Hepatic stellate cell (primary cell): ENCODE results near the gene LGI4.
"Not testable (repeated sequence)": the region's sequence is repeated elsewhere in the genome, so short reads cannot be mapped to it uniquely, and the experiment has no call there.

ENCODE experiments used
- DNase-seq: peaks from one replicate; pipeline ENCODE4 v3.0.0; 2011; ENCODE audit warnings: low spot score

Gene LGI4

DNA sequence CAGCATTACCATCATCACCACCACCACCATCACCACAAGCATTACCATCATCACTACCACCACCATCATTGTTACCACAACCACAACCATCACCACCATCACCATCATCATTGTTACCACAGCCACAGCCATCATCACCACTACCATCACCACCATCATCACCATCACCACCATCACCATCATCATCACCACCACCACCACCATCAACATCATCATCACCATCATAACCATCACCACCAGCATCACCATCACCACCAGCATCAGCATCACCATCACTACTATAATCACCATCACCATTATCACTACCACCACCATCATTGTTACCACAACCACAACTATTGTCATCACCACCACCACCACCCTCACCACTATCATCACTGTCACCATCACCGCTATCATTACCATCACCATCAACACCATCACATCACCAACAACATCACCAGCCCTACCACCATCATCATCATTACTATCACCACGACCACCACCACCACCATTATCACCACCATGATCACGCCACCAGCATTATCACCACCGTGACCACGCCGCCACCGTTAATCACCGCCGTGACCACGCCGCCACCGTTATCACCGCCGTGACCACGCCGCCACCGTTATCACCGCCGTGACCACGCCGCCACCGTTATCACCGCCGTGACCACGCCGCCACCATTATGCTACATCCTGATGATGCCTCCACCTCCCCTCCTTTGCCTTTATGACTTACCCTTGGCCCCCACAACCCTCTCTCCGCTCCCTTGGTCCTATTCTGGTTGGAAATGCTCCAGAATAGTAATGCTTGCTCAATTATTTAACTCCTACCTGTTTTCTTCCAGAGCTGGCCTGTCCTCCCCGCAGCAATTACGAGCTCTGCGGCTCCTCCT lies 29.2 kb downstream of the LGI4 start:
- DNase-seq, result no peak

DNA sequence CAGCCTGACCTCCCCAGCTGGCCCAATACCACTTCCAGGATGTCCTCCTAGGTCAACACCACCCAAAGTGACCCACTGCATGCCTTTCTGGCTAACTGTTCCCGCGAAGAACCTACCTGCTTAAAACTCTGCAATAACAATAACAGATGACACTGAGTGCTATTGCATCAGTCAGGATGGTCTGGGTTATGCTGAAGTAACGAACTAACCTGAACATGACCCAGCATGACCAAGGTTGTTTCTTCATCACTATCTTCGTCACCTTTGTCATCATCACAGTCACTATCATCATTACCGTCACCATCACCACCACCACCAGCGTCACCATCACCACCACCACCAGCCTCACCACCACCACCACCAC lies 29.8 kb downstream of the LGI4 start:
- DNase-seq, result no peak

DNA sequence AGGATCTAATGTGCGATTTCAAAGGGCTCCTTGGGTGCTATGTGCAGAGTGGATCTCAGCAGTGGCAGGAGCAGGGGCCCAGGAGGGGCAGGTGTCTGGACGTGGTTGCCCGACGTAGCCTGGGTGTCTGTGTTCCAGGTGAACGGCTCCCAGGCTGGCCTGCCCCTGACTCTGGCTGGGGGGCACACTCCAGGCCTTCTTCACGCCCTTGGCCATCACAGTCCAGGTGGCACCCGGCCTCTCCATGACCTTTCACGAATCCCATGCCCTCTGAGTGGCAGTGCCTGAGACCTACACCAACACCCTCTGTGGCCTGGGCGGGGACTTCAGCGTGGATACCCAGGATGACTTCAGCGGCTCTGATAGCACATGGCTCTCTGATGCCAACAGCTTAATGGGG lies 30.5 kb downstream of the LGI4 start:
- DNase-seq, result no peak

DNA sequence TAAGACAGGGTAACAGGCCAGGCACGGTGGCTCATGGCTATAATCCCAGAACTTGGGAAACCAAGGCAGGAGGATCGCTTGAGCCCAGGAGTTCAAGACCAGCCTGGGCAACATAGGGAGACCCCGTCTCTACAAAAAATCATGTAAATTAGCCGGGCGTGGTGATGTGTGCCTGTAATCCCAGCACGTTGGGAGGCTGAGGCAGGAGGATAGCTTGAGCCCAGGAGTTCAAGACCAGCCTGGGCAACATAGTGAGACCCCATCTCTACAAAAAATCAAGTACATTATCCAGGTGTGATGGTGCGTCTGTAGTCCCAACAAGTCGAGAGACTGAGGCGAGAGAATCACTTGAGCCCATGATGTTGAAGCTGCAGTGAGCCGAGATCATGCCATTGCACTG lies 31.2 kb downstream of the LGI4 start:
- not testable (repeated sequence) for DNase-seq

DNA sequence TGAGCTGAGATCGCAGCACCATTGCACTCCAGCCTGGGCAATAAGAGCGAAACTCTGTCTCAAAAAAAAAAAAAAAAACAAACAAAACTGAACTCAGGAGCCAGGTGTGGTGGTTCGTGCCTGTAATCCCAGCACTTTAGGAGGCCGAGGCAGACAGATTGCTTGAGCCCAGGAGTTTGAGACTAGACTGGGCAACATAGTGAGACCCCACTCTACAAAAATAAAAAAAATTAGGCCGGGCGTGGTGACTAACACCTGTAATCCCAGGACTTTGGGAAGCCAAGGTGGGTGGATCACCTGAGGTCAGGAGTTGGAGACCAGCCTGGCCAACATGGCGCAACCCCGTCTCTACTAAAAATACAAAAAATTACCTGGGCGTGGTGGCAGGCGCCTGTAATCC lies 32.9 kb downstream of the LGI4 start:
- DNase-seq, result not testable (repeated sequence)

DNA sequence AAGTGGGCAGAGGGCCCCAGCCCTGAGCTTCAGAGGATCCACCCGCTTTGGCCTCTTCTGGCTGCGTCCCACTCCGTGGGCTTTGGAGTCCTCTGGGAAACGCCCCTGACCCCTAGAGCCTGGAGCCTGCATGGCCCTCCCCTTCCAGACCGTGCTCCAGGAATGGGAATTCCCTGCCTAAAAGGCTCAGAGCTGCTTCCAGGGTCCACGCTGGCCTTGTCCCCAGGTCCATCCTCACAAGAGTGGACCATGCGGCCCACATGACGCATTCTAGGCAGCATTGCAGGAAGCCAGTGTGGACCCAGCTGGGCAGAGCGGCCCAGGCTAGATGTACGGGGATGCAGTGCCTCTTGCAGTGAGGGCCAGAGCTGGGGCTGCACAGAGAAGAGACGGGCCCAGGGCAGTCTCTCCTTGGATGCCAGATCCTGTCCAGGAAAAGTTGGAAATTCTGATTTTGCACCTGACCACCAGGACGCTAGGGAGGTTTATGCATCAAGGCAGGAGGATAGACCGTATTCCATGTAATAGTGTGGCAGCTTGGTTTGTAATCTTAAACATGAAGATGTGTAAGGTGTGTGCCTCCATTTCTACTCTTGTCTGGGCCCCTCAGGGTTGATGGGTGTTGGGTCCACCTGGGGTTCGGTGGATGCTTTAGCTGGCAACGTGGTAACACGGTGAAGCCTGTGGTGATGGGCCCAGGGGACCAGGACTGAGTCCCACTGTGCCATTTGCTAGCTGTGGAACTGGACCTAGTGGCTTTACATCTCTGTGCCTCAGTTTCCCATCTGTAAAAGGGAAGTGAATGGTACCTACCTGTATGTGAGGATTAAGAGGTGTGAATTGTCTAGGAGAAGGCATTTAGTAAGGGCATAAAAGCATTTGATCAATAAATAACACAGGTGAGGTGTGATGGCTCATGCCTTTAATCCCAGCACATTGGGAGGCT lies 34.0 kb downstream of the LGI4 start:
- no peak for DNase-seq

DNA sequence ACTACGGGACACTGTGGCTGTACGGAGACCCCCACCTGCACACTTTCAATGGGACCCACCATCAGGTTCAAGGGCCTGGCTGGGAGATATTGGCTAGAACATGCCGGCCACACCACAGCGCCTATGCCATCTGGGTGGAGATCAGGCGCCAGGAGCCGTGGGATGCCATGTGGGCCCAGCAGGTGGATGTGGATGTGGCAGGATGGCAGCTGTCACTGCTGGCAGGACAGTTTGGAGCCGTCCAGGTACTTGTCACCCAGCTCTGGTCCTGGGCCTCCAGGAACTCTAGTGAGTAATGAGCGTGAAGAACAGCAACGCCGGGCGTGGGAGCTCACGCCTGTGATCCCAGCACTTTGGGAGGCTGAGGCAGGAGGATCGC lies 35.0 kb downstream of the LGI4 start:
- DNase-seq, result no peak

DNA sequence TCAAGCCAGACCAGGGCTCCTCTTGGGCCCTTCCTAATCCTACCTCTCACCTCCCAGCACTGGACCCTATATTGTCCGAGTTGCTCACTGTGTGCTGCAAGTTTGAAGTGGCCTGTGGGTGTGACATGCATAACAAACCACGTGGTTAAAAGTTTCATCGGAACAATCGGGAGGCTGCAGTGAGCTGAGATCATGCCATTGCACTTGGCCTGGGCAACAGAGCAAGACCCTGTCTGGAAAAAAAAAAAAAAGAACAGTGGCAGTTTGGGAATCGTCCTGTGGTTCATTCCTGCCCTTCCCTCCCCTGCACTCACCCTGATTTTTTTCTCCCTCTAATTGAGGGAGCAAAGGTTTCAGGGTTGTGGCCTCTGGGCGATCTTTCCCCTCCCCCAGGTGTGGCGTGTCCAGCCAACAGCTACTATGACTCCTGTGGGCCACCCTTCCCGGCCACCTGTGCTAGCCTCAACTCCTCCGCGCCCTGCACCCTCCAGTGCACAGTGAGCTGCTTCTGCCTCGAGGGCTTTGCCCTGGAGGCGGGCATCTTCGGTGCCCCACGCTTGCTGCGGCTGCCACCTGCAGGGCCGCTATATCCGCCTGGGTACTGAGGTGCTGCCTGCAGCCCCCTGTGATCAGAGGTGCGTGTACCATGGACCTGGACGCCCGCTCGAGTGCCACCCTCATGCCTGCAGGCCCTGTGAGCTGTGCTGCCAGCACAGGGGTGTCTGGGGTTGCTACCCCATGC lies 35.5 kb downstream of the LGI4 start:
- DNase-seq, result no peak

DNA sequence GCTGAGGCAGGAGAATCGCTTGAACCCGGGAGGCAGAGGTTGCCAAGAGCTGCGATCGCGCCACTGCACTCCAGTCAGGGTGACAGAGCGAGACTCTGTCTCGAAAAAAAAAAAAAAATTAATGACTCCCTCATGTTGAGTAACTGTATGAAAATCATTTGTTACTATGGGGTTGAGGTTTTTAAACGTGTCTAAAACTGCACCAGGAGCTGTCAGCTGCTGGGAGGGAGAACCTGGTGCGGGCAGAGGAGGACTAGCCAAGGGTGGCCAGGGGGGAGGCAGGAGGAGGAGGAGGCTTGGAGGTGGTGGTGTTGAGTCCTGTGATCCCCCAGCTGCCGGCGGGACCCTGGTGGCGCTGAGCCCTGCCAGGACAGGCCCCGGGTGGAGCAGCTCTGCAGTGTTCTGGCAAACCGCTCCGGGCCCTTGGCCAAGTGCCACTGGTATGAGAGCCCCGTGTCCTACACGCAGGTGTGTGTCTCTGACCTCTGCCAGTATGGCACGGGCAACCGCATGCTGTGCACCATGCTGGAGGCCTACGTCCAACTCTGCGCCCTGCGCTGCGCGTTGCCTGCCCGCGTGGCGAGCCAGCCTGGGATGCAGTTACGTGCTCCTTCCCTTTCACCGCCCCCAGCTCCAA lies 36.3 kb downstream of the LGI4 start:
- no peak for DNase-seq

DNA sequence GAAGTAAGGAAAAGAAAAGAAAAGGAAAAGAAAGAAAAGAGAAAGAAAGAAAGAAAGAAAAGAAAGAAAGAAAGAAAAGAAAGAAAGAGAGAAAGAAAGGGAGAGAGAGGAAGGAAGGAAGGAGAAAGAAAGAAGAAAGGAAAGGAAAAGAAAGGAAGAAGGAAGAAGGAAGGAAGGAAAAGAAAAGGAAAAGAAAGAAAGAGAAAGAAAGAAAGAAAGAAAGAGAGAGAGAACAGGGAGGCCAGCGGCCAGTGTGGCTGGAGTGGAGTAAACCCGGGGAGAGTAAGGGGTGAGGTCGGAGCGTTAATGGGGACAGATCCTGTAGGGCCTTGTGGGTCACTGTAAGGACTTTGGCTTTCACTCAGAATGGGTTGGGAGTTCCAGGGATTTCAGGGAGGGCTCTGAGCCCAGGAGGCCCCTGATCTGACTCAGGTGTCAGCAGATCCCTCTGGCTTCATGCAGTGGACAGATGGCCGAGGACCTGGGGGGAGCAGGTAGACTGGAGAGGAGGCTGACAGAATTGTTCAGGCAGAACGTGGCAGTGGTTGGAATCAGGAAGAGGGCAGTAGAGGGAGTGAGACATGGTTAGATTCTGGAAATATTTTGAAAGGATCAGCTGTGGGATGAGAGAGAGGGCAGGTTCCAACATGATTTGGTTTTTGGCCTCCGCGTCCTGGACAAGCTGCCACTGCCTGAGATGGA lies 39.0 kb downstream of the LGI4 start:
- DNase-seq, result no peak

DNA sequence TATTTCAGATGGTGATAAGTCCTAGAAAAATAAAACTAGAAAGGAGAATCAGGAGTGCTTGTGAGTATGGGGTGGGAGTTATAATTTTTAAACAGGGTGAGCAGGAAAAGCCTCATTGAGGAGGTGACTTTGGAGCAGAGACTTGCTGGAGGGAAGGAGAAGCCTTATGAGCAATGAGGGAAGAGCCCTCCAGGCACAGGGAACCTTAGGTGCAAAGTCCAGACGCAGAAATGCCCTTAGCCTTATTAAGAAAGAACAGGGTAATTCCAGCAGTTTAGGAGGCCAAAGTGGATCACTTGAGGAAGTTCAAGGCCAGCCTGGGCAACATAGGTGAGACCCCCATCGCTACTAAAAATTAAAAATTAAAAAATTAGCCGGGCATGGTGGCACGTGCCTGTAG lies 40.2 kb downstream of the LGI4 start:
- DNase-seq, result no peak

DNA sequence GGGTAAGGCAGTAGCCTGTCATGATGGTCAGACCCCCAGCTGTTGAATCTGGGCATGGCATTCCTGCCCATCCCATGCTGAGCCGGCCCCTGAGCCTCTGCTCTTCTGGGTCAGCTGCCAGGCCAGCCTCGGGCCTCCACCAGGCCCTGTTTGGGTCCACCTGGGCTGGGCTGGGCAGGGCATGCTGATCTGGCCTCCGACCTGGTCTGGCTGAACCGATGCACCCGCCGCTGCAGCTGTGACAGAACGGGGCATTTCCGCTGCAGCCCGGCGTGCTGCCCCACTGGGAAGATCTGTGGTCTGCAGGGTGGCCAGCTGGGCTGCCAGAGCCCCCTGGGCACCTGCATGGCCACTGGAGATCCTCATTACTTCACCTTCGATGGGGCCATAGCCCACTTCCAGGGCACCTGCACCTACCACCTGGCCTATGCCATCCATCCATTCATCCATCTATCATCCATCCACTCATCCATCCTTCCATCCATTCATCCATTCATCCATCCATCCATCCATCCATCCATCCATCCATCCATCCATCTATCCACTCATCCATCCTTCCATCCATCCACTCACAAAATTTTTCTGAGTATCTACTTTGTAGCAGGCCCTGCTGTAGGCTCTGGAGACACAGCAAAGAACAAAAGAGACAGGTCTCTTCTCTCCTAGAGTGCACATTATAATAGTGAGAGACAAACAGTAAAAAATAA lies 40.8 kb downstream of the LGI4 start:
- no peak for DNase-seq

DNA sequence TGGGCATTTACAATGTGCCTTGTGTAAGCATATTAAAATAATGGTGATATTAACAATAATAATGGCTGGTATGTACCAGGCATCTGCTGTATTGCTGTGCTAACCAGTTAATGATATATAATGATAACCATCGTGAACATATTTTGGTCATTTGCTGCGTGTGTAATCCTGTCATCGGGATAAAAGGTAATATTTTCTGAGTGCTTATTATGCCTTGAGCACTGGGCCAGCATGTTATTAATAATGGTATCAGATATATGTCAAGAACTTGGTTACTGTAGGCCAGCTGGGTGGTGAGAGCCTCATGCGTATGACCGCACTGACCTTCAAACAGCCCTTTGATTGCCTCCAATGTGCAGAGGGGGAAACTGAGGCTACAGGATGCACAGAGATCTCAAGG lies 41.4 kb downstream of the LGI4 start:
- no peak for DNase-seq

DNA sequence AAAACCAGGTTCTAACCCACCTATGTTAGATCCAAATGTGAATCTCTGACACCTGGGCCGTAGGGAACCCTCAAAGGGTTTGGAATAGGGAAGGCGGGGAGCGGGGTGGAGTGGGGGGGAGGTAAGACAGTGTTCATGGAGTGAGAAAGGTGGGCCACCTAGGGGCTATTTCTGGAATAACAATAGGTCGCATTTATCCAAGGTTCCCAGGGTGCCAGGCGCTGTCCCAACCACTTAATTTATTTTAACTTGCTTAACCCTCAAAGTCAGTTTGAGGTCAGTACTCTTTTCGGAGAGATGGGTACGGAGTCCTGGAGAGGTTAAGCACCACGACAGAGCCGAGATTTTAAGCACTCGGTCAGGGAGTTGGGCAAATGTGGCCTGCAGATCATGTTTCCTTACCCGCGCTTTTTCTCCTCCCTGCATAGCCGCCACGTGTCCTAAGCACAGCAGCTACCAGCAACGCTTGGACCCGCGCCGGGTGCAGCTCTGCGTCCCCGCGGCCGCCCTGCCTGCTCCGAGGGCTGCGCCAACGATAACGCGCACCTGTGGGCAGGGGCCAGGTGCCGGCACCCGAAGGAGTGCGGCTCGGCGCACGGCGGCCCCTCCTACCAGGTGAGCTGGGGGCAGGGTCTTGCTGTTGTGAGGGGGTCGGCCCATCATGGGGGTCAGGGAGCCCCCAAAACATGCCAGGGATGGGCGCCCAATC lies 44.2 kb downstream of the LGI4 start:
- peak; percentile 79 for DNase-seq

DNA sequence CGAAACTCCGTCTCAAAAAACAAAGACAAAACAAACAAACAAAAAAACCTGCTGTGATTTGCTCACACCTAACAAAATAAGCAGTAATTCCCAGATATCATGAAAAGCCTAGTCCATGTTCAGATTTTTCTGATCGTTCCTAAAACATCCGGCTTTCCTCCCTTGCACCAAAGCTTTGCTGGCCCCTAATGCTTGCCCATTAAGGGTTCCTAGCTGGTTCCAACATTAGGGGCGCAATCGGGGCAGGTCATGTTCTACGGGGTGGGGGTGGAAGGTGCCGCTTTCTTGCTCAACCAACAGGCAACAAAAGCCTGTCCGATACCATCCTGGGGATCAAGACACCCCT lies 44.7 kb downstream of the LGI4 start:
- DNase-seq, result no peak

DNA sequence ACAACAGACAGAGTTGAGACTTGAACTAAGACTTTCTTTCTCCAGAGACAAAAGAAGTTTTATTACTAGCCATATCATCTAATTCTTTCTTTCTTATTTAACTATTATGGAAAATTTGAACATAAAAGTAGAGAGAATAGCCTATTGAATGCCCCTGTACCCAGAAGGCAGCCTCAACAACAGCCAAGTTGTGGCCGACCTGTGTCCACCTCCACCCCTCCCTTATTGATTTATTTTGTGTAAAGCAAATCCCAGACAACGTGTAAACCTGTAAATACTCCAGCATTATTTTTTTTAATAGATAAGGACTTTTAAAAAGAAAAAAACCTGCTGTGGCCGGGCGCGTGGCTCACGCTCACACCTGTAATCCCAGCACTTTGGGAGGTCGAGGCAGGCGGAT lies 45.3 kb downstream of the LGI4 start:
- no peak for DNase-seq

DNA sequence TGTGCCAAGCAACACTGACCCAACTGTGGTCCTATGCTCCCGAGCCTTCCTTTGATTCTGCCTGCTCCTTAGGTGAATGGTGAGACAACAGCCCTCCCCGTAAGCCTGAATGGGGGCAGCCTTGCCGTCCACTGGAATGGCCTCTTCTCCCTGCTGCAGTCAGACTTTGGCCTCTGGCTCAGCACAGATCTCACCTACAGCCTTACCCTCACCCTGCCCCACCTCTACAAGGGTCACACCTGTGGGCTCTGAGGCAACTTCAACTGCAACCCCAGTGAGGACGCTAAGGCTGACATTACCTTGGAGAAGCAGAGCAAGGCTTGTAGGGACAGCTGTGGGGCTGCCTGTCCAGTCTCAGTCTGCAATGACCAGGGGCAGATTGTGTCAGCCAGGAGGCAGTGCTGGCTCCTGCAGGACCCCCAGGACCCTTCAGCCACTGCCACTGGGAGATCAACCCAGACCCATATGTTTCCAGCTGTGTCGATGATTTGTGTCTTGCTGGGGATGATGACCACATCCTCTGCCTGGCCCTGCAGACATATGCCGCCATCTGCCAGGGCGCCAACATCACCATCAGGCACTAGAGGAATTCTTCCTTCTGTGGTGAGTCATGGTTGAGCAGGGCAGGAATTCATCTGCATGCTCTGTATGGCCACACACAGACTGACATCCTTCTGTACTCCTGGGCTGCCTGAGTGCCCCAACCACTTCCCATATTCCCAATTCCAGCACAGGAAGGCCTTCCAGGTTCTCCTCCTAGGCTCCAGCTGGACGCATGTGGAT lies 46.5 kb downstream of the LGI4 start:
- DNase-seq, result peak; percentile 92

DNA sequence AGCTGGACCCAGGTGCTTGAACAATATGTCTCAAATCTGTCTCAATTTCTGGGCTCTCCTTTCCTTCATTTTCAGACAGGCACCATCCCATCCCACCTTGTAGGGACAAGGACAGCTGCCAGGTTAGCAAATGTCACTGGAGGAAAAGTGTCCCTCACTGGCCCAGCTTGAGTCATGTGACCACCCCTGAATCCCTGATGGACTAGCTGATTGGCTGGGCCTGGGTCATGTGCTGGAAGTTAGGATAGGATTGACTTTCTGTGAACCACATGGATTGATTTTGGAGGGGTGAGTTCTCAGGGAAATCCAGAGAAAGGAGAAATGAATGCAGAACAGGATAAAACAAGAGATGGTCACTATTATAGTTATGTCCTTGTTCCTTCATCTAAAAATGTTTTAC lies 47.5 kb downstream of the LGI4 start:
- DNase-seq, result no peak

DNA sequence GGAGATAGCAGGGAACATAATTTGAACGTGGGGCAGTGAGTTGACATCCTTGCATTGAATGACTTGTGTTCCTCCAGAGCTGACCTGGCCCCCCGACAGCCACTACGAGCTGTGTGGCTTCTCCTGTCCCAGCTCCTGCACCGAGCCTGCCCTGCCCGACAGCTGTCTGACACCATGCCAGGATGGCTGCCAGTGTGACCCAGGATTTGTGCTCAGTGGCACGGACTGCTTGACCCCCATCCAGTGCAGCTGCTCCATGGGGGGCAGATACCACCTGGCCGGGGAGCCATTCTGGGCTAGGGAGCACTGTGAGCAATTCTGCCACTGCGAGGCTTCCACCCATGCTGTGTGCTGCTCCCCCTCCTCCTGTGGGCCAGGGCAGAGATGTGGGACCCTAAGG lies 48.4 kb downstream of the LGI4 start:
- no peak for DNase-seq
